Measurements from ENCODE around the gene FBH1.

- no peak for TF ChIP-seq MAX (IDR thresholded peaks at IDR 0.05)
- no peak for TF ChIP-seq RXRA (IDR thresholded peaks at IDR 0.05)
- TF ChIP-seq CTCF (IDR thresholded peaks at IDR 0.05; ENCODE audit: low read depth, low read length, missing input control), result no peak
- no peak for TF ChIP-seq GABPA (IDR thresholded peaks at IDR 0.05 in 1 of 2, conservative IDR thresholded peaks at IDR 0.05 in 1 of 2)
- no peak for TF ChIP-seq HNF4G (IDR thresholded peaks at IDR 0.05)
- no peak for TF ChIP-seq RAD21 (IDR thresholded peaks at IDR 0.05)
Measured at GRCh38 chr10:5897053-5897340, 7.0 kb downstream of the FBH1 start.
